HG02943 (cell line): ENCODE measurements around the gene KIF18B.

ENCODE experiments used
- ATAC-seq: cut with Tn5 transposase; IDR thresholded peaks from one replicate; pipeline ENCODE4 v1.9.1; 2021; ENCODE audit warnings: mild to moderate bottlenecking, low read depth, moderate library complexity; ENCODE audit not compliant: unreplicated experiment

KIF18B gene

GRCh38 chr17:44941712-44942331, 5.8 kb downstream of the KIF18B start:
- ATAC-seq = no peak

- no peak for ATAC-seq
These were observed 6.8 kb downstream of the KIF18B start for GRCh38 chr17:44940768-44941167.

GRCh38 chr17:44940317-44940716, 7.3 kb downstream of the KIF18B start:
- ATAC-seq = no peak

GRCh38 chr17:44935116-44935515, 12.5 kb downstream of the KIF18B start:
- no peak for ATAC-seq

GRCh38 chr17:44934745-44935105, 12.8 kb downstream of the KIF18B start:
- ATAC-seq = no peak

GRCh38 chr17:44933824-44934744, 13.5 kb downstream of the KIF18B start:
- ATAC-seq = no peak

- ATAC-seq = no peak
These were observed 14.8 kb downstream of the KIF18B start for GRCh38 chr17:44932787-44933097.

GRCh38 chr17:44932096-44932786, 15.3 kb downstream of the KIF18B start:
- no peak for ATAC-seq

GRCh38 chr17:44931376-44931775, 16.2 kb downstream of the KIF18B start:
- ATAC-seq = no peak

- no peak for ATAC-seq
These were observed 16.9 kb downstream of the KIF18B start for GRCh38 chr17:44930667-44931066.

GRCh38 chr17:44928950-44929720, 18.4 kb downstream of the KIF18B start:
- no peak for ATAC-seq

- no peak for ATAC-seq
These were observed 19.4 kb downstream of the KIF18B start for GRCh38 chr17:44928136-44928535.

GRCh38 chr17:44927696-44928095, 19.9 kb downstream of the KIF18B start:
- no peak for ATAC-seq

- ATAC-seq = no peak
These were observed 20.6 kb downstream of the KIF18B start for GRCh38 chr17:44926821-44927525.

- ATAC-seq = no peak
These were observed 21.6 kb downstream of the KIF18B start for GRCh38 chr17:44925731-44926697.

GRCh38 chr17:44924107-44924544, 23.4 kb downstream of the KIF18B start:
- no peak for ATAC-seq

- ATAC-seq = no peak
These were observed 24.7 kb downstream of the KIF18B start for GRCh38 chr17:44922746-44923470.

- no peak for ATAC-seq
These were observed 25.4 kb downstream of the KIF18B start for GRCh38 chr17:44922136-44922535.
